C1 segment of cervical spinal cord (tissue), 14 donors: Measurements from ENCODE around the gene SNX2.
"Not testable (repeated sequence)": the region's sequence is repeated elsewhere in the genome, so short reads cannot be mapped to it uniquely, and the experiment has no call there.

ENCODE experiments used
- DNase-seq, 14 donors: peaks; one replicate each; lab custom pipeline; 2025; lab: John Stamatoyannopoulos, UW

The SNX2 gene

DNA sequence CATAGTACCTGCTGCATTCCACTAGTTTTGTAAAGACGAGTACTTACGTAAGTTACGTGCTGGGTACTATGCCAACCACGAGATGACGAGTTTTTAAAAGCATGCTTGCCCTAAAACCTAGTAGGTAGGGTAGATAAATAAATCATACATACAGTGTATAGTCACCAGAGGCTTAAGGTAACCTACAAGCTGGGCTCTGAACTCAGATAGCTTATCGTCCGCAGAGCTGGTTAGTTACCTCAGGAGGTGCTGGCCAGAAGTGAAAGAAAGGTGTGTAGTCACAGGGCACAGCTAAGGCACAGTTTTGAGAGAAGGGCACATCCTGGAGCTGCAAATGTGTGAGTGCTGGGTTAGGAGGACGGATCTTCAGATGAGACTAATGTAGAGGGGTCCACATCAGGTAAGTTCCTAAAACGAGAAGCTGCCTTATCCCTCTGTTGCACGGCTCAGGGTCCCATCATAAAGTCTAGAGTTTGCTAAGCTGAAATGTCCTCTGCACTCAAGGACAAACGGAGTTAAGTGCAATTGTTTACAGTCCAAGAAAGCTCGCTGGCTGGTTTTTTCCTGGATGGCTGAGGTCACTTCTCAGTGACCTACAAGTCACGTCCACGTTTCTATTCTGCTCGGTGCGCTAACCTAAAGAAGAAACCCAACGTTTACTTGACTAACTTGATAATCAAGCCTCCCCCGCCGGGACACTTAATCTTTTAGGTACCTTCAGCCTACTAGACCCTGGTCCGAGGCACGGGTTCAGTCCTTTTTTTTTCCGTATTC lies 69.4 kb downstream of the SNX2 start:
- peak in 1 of 14 donors; percentile 47 for DNase-seq

DNA sequence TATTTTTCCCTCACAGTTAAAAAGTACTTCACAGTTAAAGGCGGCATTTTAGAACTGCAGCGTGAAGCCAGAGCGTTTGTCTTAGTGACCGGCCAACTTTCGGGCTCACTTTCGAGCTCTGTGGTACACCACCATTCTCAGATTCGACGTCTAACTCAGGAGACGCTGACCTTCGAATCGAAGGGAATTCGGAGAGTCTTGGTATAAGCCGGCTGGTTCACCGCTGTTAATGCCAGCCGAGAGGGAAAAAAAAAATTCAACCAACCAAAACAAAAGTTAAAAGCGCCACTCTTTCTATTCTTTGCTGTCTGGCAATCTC lies 70.0 kb downstream of the SNX2 start:
- DNase-seq = peak in 1 of 14 donors; percentile 40

DNA sequence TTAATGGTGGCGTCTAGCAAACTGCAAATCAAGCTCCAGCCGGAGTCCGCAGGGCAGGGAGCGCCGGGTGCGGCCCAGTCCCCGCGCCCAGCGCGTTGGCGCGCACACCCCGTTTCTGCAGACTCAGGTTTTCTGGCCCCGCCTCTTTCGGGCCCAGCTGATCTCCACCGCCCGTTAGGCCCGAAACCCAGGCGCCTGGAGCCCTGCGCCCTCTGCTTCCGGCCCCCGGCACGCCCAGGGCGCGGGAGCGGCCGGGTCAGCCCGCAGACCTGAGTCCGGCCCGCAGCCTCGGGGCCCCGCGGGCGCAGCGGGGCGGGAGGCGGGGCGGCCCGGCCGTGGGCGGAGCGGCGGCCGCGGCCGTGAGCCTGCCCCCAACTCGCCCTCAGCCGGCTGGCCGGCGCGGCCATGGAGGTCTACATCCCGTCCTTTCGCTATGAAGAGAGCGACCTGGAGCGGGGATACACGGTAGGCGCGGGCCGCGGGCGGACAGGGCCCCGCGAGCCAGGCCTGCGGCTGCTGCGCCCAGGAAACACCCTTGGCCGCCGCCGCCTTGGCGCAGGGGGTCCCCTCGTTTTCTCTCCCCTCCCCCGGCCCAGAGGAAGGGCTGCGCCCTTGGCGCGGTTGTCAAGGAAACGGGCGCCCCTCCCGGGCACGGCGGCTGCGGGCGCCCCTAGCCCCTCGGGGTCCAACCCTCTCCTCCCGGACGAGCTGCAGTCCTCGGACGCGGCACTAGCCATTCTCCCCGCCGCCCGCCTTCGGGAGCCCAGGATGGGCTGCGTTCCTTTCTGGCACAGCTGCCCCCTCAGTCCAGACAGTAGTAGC lies 70.6 kb downstream of the SNX2 start, which contains the start of gene SNX24:
Gene SNX24 (plus strand): TSS at position 385 of the 822 bp plus-strand sequence. CDS start 21 bp downstream, at position 406.
- peak in 13 of 14 donors; percentile 25 to 91 (median 82) for DNase-seq

DNA sequence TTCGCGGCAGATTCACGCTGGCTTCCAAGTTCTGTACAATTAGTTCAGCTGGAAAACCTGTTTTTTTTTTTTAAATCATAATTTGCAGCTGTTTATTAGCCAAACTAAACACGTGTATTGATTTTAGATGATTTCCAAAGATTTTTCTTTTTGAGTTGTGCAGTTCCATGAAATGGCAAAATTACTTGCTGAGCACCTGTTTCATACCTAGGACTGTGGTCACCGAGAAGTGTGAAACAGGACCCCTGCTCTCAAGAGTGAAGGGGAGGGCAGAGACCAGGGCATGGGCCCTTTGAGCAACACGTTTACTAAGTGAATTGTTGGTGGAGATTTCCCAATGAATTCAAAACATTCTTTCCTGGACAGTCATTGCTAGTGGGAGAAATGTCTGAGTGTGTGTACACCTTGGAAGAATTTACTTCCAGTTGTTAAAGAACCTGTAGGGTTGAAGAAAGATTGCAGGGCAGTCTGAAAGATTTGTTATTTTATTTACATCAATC lies 71.2 kb downstream of the SNX2 start:
- DNase-seq = no peak

DNA sequence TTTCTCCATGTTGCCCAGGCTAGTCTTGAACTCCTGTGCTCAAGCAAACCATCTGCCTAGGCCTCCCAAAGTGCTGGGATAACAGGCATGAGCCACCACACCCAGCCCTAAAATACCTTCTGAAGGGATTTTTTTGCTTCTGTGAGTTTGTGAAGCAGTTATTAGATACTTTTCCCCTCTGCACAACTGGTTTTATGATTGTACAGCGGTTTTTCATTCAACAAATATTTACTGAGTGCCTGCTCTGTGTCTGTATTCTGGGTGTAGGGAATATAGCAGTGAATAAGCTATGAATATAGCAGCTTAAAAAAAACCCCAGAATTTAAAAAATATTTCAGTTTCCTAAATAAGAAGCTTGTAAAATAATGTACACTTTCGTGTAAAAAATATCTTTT lies 72.8 kb downstream of the SNX2 start:
- DNase-seq = no peak

DNA sequence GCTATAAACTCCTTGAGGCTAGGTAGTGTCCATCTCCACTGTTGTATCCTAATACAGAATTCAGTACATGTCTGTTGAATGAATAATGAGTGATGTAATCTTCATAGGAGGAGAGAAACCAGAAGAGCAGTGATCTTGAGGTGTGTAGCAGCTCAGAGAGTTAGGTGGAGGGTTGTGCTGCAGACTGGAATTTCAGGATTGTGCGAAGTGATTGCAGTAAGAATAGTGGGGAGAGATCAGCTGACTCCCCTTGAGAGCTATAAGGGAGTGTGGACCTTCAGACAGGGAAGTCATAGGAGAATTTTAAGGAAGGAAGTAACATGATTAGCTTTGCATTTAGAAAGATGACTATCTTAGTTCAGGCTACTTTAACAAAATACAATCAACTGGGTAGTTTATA lies 74.9 kb downstream of the SNX2 start:
- DNase-seq = no peak

DNA sequence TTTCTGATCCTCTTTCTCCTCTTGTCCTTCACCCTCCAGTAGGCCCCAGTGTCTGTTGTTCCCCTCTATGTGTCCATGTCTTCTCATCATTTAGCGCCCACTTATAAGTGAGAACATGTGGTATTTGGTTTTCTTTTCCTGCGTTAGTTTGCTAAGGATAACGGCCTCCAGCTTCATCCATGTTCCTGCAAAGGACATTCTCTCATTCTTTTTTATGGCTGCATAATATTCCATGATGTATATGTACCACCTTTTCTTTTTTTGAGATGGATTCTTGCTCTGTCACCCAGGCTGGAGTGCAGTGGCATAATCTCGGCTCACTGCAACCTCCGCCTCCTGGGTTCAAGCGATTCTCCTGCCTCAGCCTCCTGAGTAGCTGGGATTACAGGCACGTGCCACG lies 82.7 kb downstream of the SNX2 start:
- not testable (repeated sequence) for DNase-seq

DNA sequence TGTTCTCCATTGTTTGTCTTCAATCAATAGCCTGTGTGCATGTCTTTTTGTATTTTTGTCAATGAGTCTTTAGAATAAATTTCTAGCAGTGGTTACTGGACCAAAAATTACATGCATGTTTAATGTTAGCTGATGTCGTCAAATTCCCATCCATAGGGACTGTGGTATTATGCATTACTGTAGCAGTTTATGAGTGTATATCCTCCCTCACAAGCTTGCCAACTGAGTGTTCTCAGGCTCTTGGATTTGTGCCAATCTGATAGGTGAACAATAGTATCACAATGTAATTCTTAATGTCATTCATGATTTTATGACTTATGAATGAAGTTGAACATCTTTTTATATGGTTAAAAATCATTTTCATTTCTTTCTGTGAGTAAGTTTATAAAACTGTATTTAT lies 83.6 kb downstream of the SNX2 start:
- DNase-seq = no peak

DNA sequence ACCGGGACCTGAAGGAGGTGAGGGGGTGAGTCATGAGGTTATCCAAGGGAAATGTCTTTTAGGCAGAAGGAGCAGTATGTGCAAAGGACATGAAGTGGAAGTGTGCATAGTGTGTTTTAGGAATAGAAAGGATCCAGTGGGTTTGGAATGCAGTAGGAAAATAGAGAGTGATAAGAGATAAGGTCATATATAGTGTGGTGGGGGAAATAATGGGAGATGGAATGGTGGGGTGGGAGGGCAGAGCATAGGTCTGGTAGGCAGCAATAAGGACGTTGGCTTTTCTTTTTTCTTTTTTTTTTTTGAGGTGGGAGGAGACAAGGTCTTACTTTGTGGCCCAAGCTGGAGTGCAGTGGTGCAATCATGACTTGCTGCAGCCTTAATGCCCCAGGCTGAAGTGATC lies 88.4 kb downstream of the SNX2 start:
- DNase-seq = no peak

DNA sequence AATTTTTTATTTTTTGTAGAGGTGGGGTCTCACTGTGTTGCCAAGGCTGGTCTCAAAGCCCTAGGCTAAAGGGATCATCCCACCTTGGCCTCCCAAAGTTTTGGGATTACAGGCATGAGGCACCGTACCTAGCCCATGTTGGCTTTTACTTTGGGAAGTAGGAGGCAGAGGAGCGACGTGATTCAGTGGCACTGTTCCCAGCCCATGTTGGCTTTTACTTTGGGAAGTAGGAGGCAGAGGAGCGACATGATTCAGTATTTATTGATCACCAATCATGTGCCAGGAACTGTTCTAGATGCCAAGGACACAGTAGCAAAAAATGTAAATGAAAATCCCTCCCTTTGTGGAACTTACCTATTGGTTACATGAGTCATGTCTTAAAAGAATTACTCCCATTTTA lies 88.8 kb downstream of the SNX2 start:
- DNase-seq = no peak

DNA sequence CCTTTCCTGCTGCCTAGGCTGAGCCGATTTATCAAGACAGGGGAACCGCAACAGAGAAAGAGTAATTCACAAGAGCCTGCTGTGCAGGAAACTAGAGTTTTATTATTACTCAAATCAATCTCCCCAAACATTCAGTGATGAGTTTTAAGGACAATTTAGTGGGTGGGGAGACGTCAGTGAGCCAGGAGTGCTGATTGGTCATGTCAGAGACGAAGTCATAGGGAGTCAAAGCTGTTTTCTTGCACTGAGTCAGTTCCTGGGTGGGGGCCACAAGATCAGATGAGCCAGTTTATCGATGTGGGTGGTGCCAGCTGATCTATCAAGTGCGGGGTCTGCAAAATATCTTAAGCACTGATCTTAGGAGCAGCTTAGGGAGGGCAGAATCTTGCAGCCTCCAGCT lies 89.5 kb downstream of the SNX2 start:
- DNase-seq = no peak

DNA sequence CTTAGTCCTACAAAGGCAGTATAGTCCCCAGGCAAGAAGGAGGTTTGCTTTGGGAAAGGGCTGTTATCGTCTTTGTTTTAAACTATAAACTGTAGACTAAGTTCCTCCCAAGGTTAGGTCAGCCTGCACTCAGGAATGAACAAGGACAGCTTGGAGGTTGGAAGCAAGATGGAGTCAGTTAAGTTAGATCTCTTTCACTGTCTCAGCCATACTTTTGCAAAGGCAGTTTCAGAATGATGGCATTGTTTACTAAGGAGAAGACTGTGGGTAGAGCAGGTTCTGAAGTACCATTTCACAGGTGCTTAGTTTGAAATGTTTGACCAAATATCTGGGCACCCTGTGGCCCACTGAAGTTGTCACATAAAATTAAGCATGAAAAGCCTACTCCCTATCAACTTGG lies 90.0 kb downstream of the SNX2 start:
- DNase-seq = no peak

DNA sequence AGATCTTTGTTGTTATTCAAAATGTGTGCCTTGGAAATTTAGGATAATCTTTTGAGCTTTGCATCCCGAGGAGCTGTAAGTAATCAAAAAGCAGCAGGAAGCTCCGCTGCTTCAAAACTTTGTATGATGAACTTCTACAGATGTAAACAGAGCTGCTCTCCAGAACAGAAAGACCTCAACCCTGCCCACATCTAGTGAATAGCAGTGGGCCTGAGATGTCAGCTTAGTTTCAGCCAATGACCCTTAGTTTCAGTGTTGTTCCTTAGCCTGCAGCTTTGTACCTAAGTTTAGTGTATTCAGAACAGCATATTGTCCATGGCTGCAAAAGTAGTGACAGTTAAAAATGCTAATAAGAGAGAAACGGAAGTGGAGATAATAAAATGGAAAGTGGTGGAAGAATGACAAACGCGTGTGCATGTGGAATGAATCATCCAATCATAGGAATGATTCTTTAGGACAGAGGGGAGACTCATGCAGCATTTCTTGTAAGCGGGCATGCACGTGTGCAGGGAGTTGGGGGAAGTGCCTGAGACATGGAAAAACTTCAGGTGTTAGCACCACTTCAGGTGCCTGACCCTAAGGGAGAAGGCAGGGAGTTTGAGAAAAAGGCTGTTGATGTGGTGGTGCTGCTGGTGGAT lies 95.5 kb downstream of the SNX2 start:
- DNase-seq = no peak

DNA sequence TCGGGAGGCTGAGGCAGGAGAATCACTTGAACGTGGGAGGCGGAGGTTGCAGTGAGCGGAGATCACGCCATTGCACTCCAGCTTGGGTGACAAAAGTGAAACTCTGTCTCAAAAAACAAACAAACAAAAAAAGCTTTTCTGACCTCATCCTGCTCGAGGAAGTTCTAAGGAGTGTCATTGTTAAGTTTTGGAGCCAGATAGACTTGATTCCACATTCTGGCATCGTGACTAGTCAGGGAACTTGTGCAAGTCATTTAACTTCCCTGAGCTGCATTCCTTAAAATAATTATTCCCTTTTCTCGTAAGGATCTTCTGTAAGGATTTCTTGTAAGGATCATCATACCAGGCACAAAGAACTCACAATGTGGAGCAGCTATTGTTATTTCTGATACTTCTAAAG lies 96.8 kb downstream of the SNX2 start:
- DNase-seq = no peak

DNA sequence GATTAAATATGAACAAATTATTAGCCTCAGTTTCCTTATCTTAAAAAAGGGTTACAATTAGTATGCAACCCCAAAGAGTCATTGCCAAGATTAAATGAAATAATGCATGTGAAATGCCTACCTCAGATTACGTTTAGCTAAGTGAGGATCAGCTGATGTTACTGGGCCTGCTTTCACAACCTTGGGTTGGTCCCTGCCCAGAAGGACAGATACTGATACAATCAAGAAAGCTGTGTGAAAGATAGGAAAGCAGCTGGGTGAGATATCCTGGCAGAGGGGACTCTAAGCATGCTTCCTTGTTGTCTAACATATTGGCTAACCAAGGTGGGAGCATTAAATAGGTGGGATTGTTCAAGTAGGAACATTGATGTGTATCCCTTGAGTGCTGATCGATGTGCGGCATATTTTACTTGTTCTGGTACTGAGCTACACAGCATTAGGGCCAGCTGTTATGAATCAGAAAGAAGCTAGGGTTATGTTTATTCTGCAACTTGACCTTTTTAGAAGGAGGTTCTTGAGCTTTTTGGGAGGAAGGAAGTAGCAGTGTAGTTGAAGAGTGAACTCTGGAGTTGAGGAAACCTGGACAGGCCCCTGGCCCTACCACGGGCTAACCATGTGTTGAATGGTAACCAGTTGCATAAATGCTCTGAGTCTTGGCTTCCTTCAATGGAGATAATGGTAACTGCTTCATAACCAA lies 99.4 kb downstream of the SNX2 start:
- DNase-seq = no peak

DNA sequence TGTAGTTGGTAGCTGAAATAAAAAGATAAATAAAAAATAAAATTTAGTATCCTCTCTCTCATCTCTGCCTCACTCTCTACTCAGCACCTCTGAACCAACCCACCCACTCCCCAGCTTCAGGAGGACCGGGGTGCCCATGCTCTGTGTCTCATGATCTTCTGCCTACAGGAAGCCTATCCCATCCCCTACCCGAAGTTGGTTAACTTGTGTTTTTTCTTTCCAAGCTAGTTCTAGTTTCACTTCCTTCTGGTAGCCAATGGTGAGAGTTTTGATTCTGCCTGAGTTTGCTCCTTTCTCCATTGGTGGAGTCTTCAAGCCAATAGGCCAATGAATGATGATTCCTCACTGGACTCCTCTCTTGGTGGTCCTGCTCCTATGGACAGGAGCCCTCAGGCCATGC lies 102.6 kb downstream of the SNX2 start:
- no peak for DNase-seq

DNA sequence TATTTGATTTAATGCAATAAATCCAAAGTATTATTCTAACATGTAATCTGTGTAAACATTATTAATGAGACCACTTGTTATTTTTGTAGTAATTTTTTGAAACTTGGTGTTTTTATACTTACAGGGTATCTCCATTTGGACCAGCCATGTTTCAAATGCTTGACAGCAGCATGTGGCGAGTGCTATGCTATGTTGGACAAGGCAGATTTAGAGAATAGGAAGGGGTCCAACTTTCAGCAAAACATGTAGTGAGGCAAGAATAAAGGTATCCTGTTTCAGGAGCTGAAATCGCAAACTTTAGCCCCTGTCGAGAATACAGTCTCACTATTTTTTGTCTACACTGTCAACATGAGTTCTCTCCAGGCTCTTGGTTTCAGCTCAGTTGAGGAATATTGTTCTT lies 104.2 kb downstream of the SNX2 start:
- DNase-seq = no peak
